PC-9 (cell line): ENCODE measurements around the gene SLC39A10.

Experiments
- EZH2 ChIP-seq: fragments of 200-600 bp; sonication (generic); IDR thresholded peaks from 2 replicates; pipeline ENCODE4 v1.8.0; 2017; ENCODE audit warnings: antibody characterized with exemption, low read depth
- TF ChIP-seq, protein P1 (sequence below): fragments of 200-600 bp; sonication (generic); conservative IDR thresholded peaks from 2 replicates; pipeline ENCODE4 v1.6.1; 2017; ENCODE audit warnings: mixed run types, antibody characterized with exemption, mild to moderate bottlenecking, moderate library complexity

DNA sequence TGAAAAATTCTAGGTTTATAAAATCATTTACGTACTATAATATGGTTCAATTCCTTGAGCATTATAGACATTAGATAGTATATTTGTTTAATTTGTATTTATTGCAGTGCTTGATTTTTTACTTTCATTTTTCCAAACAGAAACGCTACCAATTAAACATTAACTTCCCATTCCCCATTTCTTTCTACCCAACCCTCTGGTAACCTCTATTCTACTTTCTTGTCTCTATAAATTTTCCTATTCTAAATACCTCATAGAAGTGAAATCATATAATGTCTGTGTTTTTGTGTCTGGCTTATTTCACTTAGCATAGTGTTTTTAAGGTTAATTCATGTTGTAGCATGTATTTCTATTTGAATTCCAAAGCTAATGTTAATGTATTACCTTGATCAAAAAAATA lies 11.6 kb upstream of the SLC39A10 start:
- TF ChIP-seq, protein P1, sequence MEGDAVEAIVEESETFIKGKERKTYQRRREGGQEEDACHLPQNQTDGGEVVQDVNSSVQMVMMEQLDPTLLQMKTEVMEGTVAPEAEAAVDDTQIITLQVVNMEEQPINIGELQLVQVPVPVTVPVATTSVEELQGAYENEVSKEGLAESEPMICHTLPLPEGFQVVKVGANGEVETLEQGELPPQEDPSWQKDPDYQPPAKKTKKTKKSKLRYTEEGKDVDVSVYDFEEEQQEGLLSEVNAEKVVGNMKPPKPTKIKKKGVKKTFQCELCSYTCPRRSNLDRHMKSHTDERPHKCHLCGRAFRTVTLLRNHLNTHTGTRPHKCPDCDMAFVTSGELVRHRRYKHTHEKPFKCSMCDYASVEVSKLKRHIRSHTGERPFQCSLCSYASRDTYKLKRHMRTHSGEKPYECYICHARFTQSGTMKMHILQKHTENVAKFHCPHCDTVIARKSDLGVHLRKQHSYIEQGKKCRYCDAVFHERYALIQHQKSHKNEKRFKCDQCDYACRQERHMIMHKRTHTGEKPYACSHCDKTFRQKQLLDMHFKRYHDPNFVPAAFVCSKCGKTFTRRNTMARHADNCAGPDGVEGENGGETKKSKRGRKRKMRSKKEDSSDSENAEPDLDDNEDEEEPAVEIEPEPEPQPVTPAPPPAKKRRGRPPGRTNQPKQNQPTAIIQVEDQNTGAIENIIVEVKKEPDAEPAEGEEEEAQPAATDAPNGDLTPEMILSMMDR: no peak
- no peak for TF ChIP-seq EZH2
